Duodenal mucosa (tissue), 2 donors: Measurements from ENCODE around the gene DAPK2.

Experiments
- H3K27ac ChIP-seq: one replicate; pipeline ENCODE4 v1.7.0; 2013; ENCODE audit warnings: low read depth, low read length
- H3K27me3 ChIP-seq, 2 donors: one replicate each; pipeline ENCODE4 v1.7.0; 2013; ENCODE audit warnings: low read length in 2 of 2, control low read depth in 1 of 2; ENCODE audit not compliant: insufficient read depth in 2 of 2, control insufficient read depth in 1 of 2
- H3K36me3 ChIP-seq, 2 donors: one replicate each; pipeline ENCODE4 v1.7.0; 2013; ENCODE audit warnings: low read length in 2 of 2, control low read depth in 1 of 2; ENCODE audit not compliant: insufficient read depth in 2 of 2, control insufficient read depth in 1 of 2
- H3K4me1 ChIP-seq, 2 donors: one replicate each; pipeline ENCODE4 v1.7.0; 2013; ENCODE audit warnings: low read length in 2 of 2, control low read depth in 1 of 2; ENCODE audit not compliant: insufficient read depth in 2 of 2, control insufficient read depth in 1 of 2
- H3K4me3 ChIP-seq, 2 donors: one replicate each; pipeline ENCODE4 v1.7.0; 2013; ENCODE audit warnings: low read length in 2 of 2, low read depth in 1 of 2
- H3K9ac ChIP-seq, 2 donors: one replicate each; pipeline ENCODE4 v1.7.0; 2013; ENCODE audit warnings: low read length in 2 of 2, low read depth in 1 of 2
- H3K9me3 ChIP-seq, 2 donors: one replicate each; pipeline ENCODE4 v1.7.0; 2013; ENCODE audit warnings: low read length in 2 of 2, control low read depth in 1 of 2; ENCODE audit not compliant: control insufficient read depth in 1 of 2

DAPK2 gene

DNA sequence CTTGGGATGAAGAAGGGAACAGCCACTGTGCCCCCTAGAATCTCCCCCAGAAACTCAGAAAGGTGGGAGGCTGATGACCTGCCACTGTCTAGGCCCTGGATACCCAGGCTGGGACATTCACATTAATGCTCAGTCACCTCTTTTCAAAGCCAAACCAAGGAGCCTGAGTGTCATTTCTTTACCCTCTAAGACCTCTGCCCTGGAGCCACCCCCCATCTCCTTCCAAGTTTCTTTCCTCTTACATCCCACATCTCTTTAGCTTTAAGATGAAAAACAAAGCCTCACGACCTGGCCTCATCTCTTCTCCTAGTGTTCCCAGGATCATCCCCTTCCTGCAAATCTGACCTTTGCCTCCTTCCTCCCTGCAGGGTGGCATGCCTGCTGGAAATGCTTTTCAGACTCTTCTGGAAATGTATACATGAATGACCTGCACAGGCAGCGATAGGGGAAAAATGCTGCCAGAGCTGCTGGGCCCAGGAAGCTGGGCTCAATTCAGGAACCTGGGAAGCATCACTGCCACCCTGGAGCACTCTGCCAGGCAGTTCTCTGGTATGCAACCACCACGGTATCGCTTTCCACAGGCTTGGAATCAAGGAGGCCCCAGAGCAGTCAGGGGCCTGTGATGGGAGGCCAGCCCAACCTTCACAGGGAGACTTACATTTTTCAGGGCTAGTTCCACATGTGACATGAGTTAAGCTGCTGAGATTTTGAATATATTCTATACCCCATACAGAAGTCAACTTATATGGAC lies 67.6 kb downstream of the DAPK2 start:
- Histone ChIP-seq H3K27ac (no peak overlapping the region), H3K27me3 (no peaks in the 10 kb centered on the region), H3K9ac (peak overlapping the region in 1 of 2 donors; percentile 27), H3K36me3 (peaks cover 0 to 9% of the 10 kb centered on the region in 2 donors), H3K4me1 (peaks cover 42% of the 10 kb centered on the region in 2 donors), H3K9me3 (no peaks in the 10 kb centered on the region), H3K4me3 (no peak overlapping the region)

DNA sequence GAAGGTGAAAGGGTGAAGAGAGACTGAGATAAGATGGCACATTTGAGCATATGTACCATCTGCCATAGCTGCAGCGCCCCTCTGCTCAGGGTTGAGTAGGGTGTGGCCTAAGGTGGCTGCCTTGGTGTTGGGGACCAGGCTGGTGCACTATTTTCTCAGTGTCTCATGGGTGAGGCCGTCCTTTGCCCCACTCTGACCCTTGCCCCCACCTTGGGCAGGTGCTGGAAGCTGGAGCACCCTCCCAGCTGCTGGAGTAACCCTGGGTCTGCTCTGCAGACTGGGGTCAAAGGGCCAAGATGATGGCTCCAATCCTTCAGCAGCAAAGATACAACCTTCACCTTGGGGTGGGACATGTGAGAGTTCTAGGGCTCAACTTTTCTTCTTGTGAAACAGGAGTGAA lies 69.2 kb downstream of the DAPK2 start:
- peak overlapping the region in 1 of 2 donors; percentile 1 for H3K4me3 ChIP-seq
- no peak overlapping the region for H3K27ac ChIP-seq
- peaks cover 36 to 40% of the 10 kb centered on the region in 2 donors for H3K4me1 ChIP-seq

DNA sequence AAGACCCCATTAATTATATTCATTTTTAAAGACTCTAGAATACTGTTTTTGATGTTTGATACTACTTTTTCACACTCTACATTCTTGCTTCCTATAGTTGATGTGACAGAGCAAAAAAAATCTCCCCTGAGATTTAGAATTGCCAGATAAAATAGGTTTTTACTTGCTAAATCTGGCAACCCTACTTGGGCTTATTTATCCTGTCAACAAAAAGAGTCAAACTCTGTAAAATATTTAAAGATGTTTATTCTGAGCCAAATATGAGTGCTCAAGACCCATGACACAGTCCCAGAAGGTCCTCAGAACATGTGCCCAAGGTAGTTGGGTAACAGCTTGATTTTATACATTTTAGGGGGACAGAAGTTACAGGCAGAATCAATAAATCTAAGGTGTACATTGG lies 72.3 kb downstream of the DAPK2 start:
- H3K4me3 ChIP-seq, result no peak overlapping the region
- H3K36me3 ChIP-seq, result no peaks in the 10 kb centered on the region
- no peak overlapping the region for H3K9ac ChIP-seq
- H3K4me1 ChIP-seq, result peaks cover 58 to 64% of the 10 kb centered on the region in 2 donors
- H3K9me3 ChIP-seq, result no peaks in the 10 kb centered on the region
- H3K27me3 ChIP-seq, result no peaks in the 10 kb centered on the region
- H3K27ac ChIP-seq, result no peak overlapping the region

More for the DNA sequence above, 69.2 kb downstream of the DAPK2 start:
- Histone ChIP-seq H3K36me3 (peaks cover 0 to 6% of the 10 kb centered on the region in 2 donors), H3K9me3 (no peaks in the 10 kb centered on the region), H3K27me3 (no peaks in the 10 kb centered on the region), H3K9ac (no peak overlapping the region)

DNA sequence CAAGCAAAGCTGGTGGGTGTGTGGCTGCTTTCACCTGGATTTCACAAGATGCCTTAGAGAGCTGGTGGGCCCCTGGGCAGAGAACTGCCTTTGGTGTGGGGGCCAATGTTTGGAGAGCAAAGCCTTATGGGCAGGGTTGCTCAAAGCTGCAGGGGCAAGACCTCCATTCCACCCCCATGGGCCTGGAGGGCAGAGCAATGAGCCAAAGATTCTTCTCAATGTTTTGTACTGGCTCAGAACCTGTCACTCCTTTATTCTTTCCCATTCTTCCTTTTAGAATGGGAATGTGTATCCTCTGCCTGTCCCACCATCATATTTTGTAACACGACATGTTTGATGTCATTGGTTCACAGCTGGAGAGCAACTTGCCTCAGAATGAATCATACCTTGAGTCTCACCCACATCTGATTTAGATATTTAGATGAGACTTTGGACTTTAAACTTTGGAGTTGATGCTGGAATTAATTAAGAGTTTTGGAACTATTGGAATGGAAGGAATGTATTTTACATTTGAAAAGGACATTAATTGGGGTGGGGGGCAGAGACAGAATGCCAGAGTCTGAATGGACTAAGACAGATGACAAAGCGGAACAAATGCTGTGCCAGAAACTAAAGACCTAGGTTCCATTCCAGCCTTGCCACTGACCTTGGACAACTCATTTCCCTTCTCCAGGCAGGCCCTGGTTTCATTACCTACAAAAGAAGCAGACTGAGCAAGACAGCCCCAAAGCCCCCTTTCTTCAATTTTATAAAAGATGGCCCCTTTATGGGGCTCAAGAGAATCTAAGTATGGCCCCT lies 72.9 kb downstream of the DAPK2 start:
- Histone ChIP-seq H3K27me3 (no peaks in the 10 kb centered on the region), H3K9me3 (no peaks in the 10 kb centered on the region), H3K36me3 (no peaks in the 10 kb centered on the region), H3K27ac (no peak overlapping the region), H3K4me3 (peak overlapping the region in 1 of 2 donors; percentile 15), H3K9ac (no peak overlapping the region), H3K4me1 (peaks cover 58 to 64% of the 10 kb centered on the region in 2 donors)

DNA sequence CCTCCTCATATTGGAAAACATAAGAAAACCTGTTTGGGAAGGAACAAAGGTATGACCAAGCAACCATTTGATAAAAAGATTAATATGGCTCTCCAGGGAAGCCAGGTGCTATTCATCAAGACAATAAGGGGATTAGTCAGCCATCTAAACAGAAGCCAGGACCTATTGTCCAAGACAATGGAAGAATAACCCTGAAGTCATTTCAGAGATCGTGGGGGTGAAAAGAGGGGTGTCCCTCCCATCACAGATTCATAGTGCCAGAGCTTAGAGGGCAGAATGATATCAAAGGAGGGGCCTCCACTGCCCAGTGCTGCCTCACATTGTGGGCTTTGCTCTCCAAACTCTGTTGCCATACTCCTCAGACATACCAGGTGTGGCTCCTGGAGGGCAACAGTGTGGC lies 73.5 kb downstream of the DAPK2 start:
- Histone ChIP-seq H3K4me3 (peak overlapping the region in 1 of 2 donors; percentile 15), H3K9ac (no peak overlapping the region), H3K27ac (no peak overlapping the region), H3K27me3 (no peaks in the 10 kb centered on the region), H3K36me3 (no peaks in the 10 kb centered on the region), H3K9me3 (no peaks in the 10 kb centered on the region), H3K4me1 (peaks cover 59 to 65% of the 10 kb centered on the region in 2 donors)

DNA sequence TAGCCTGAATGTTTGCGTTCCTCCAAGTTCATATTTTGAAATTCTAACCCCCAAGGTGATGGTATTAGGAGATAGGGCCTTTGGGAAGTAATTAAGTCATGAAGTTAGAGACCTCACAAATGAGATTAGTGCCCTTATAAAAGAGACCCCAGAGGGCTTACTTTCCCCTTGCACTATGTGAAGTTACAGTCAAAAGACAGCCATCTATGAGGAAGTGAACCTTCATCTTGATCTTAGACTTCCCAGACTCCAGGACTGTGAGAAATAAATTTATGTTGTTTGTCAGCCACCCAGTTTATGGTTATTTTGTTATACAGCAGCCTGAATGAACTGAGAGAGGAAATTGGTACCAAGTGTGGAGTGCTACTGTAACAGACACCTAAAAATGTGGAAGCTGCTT lies 74.4 kb downstream of the DAPK2 start:
- Histone ChIP-seq H3K9ac (peak overlapping the region; percentile 12 to 40), H3K27ac (no peak overlapping the region), H3K4me1 (peaks cover 54 to 60% of the 10 kb centered on the region in 2 donors)

DNA sequence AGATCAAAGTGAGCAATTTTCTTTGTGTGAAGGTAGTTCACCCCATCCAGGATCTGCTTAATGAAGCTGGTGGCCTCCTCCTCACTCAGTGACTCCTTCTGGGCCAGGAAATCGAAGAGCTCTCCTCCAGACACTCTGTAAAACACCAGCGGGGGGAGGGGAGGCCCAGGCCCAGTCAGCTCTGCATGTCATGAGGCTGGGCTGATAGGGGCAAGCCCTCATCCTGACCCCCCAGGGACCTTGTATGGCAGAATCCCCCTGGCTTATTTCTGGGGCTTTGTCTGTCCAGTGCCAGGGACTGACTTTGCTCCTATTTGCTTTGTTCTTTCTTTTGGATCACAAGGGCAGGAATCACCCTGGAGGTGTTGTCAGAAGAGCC lies 74.9 kb downstream of the DAPK2 start:
- H3K4me1 ChIP-seq, result peaks cover 52 to 58% of the 10 kb centered on the region in 2 donors
- H3K4me3 ChIP-seq, result no peak overlapping the region
- no peaks in the 10 kb centered on the region for H3K9me3 ChIP-seq
- H3K36me3 ChIP-seq, result peaks cover 0 to 2% of the 10 kb centered on the region in 2 donors
- H3K9ac ChIP-seq, result peak overlapping the region in 1 of 2 donors; percentile 40
- no peak overlapping the region for H3K27ac ChIP-seq
- no peaks in the 10 kb centered on the region for H3K27me3 ChIP-seq

More for the DNA sequence above, 74.4 kb downstream of the DAPK2 start:
- Histone ChIP-seq H3K36me3 (no peaks in the 10 kb centered on the region), H3K4me3 (no peak overlapping the region), H3K9me3 (no peaks in the 10 kb centered on the region), H3K27me3 (no peaks in the 10 kb centered on the region)

DNA sequence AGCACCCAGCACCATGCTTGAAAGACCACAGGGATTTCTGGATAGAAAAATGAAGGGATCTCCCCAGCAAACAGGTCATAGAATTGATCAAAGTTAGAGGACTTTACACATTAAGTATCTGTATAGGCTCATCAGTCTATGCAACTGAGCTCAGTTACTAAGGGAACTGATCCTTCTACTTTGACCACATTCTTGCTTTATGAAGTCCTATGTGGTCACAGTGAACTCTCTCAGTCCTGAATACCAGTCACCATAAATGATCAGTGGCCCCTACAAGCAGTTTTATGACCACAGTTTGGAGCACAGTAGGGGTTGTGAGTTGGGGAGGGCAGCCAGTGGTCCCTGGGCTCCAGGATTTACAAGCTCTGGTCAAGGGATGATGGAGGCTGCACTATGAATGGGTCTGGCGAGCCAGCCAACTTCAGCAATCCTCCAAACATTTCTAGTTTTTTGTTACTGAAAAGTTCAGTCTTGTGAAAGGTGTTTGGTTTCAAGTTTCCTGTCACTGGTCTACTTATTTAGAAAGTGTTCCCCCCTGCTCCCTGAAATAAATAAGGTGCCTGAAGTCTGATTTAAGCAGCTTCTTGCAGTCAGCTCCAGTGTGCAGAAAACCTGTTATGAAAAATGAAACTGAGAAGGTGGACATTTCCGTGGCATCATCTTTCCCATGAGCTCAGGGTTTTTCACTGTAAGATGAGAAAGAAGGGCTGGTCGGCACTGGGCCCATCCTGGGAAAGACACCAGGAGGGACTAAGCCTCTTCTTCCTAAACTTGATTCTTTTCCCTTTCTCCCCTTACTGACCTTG lies 75.5 kb downstream of the DAPK2 start:
- H3K27ac ChIP-seq, result peak overlapping the region; percentile 76
- peaks cover 52 to 58% of the 10 kb centered on the region in 2 donors for H3K4me1 ChIP-seq
- H3K27me3 ChIP-seq, result no peaks in the 10 kb centered on the region
- H3K9me3 ChIP-seq, result no peaks in the 10 kb centered on the region
- peaks cover 4 to 8% of the 10 kb centered on the region in 2 donors for H3K36me3 ChIP-seq
- H3K9ac ChIP-seq, result peak overlapping the region; percentile 40 to 52
- peak overlapping the region in 1 of 2 donors; percentile 6 for H3K4me3 ChIP-seq

DNA sequence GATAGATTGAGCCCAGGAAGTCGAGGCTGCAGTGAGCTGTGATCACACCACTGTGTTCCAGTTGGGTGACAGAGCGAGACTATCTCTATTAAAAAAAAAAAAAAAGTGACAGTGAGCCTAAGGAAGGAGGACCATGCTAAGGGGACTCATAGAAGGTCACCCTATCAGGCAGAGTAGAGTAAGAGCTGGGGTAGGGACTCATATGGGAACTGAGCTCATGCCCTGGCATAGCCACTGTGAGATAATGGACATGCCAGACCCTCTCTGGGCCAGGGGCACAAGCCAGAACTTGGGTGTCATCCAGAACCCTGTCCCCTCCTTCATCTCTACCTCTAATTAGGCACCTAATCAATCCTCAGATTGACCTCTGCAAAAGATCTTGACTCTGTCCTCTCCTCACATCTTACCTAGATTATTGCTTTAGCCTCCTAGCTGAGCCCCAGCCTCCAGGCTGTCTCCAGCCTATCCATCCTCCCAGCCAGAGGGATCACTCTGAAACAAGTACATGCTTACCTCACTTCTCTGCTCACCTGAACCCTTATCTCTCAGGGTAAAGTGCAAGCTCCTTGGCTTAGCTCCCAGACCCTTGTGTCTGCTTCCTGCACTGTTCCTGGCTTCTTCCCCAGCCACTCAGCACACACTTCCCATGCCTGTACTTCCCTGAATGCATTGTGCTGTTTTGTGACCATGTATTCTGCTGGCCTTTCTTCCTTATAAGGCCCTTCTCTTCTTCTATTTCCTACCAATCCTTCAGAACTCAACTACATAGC lies 76.4 kb downstream of the DAPK2 start:
- Histone ChIP-seq H3K4me3 (no peak overlapping the region), H3K27ac (peak overlapping the region; percentile 76), H3K4me1 (peaks cover 52 to 58% of the 10 kb centered on the region in 2 donors), H3K36me3 (peaks cover 4 to 17% of the 10 kb centered on the region in 2 donors), H3K27me3 (no peaks in the 10 kb centered on the region), H3K9me3 (no peaks in the 10 kb centered on the region), H3K9ac (peak overlapping the region; percentile 46 to 52)
